ENCODE data around the gene THAP6.

Gene THAP6

GRCh38 chr4:75567725-75568124 is 53.5 kb downstream of the THAP6 start:
- no peak for DNase-seq (ENCODE audit: low read depth in 1 of 2, low spot score in 1 of 2)
